GM20431 (cell line): ENCODE measurements around the gene FNBP1.

ENCODE experiments used
- in situ Hi-C: fragments of 300-500 bp; cut with MseI, MboI; formaldehyde crosslinking; loops from one replicate; pipeline ENCODE4 v1.15.0; 2020; ENCODE audit warnings: low sequenced_read_pairs; ENCODE audit not compliant: unreplicated experiment

The FNBP1 gene

DNA sequence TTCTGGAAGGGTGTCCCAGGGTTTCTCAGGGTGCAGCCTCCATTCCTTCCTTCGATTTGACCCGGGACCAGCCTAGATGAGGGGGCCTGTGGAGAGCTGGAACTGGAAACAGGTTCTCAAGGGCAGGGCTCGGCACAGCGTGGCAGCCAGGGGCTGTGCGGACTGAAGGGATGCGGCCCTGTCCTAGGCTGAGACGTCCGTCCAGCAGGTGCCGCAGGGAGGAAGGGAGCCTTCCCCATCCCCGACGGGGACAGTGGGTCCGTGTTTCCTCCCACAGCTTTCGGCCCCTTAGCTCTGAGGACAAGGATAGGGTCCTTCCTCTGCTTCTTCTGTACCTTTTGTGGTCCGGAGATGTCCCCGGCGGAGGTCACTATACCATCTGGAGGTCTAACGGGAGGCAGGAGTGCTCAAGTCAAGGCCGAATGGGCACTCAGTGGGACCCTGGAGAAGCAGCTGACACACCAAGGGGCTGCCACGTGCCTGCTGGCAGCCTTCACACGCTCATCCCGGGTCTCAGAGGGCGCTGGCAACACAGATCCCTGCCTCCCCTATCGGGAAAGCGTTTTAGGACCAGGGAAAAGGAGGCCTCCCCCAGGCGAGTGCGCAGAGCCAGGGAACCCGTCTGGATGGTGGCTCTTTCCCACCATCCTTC lies 157.8 kb downstream of the FNBP1 start:
- in situ Hi-C loops: no loop called here

GRCh38 chr9:129884220-129885017 lies 158.6 kb downstream of the FNBP1 start:
- in situ Hi-C loops: no loop called here

GRCh38 chr9:129881547-129882324 lies 161.3 kb downstream of the FNBP1 start:
- in situ Hi-C loops: no loop called here

GRCh38 chr9:129880654-129881546 lies 162.1 kb downstream of the FNBP1 start:
- in situ Hi-C loops: no loop called here

- in situ Hi-C loops: no loop called here
Observed at GRCh38 chr9:129879991-129880653, 162.9 kb downstream of the FNBP1 start.

- in situ Hi-C loops: no loop called here
Observed at GRCh38 chr9:129879103-129879699, 163.8 kb downstream of the FNBP1 start.

DNA sequence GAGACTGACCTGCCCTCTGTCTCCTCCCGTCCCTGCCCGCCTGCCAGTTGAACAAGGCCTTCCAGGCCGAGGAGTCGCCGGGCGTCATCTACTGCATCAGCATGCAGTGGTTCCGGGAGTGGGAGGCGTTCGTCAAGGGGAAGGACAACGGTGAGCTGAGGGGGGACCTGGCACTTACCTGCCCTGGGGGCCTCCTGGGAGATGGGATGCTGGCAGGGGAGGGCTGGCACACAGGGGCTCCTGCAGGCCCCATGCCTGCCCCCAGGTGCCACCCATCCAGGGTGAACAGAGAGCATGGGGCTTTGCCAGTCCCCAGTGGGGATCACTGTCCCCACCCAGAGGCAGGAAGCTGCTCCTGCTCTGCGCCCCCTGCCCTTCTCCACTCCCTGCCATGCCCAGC lies 164.7 kb downstream of the FNBP1 start:
- in situ Hi-C loops: no loop called here

GRCh38 chr9:129876815-129877214 lies 166.2 kb downstream of the FNBP1 start:
- in situ Hi-C loops: no loop called here

DNA sequence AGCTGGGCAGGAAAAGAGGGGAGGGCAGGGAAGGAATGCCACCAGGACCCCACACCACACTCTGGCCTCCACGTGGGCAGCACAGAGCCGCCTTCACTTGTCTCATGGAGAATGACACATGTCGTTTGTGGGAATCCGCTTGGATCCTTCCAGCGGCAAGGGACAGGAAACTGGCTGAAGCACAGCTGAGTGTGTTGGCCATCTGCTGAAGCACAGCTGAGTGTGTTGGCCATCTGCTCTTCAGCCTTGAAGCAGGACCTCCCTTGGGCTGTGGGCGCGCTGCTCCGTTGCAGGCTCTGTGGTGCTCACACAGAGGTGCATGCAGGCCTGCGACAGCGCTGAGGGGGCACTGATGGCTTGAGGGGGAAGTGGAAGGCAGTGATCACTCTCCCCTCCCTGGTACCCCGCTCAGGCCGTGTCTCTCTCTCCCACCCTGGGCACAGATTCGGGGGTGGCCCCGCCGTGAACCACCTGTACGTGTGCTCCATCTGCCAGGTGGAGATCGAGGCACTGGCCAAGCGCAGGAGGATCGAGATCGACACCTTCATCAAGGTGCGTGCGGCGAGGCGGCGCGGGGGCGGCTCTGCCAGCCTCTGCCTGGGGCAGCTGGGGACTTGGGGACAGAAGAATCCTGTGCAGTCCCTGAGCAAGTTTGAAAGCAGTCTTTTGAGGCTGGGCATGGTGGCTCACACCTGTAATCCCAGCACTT lies 167.1 kb downstream of the FNBP1 start:
- in situ Hi-C loops: no loop called here

- in situ Hi-C loops: no loop called here
Observed at GRCh38 chr9:129875181-129875611, 167.8 kb downstream of the FNBP1 start.

DNA sequence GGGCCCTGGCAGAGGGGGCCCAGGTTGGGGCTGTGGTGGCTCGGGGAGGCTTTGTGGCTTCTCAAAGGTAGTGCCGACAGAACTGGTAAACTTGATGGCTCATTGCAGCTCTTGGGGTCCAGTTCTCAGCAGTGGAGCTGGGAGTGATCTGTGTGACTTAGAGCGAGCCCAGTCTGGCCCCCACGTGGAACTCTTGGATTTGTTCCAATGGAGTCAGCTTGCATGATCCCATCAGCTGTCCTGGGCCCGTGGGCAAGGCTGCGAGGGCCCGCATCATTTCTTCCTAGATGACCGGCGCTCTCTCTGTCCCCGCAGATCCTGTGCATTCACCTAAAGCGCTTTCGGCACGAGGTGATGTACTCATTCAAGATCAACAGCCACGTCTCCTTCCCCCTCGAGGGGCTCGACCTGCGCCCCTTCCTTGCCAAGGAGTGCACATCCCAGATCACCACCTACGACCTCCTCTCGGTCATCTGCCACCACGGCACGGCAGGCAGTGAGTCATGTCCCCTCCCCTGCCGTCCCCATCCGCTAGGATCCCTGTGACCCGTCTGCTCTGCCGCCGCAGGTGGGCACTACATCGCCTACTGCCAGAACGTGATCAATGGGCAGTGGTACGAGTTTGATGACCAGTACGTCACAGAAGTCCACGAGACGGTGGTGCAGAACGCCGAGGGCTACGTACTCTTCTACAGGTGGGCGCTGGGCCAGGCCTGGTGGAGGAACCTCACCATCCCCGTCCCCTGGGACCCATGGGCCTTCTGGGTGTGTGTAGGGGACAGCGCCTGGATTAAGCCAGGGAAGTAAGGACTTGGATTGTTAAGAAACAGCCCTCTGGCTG lies 168.5 kb downstream of the FNBP1 start:
- in situ Hi-C loops: loop anchor here (25.0 kb wide), 1 partner anchor 363 kb away; no protein-coding TSS in a partner anchor

GRCh38 chr9:129873563-129874190 lies 169.3 kb downstream of the FNBP1 start:
- in situ Hi-C loops: loop anchor here (25.0 kb wide), 1 partner anchor 364 kb away; no protein-coding TSS in a partner anchor

GRCh38 chr9:129871046-129871445 lies 171.9 kb downstream of the FNBP1 start:
- in situ Hi-C loops: loop anchor here (25.0 kb wide), 1 partner anchor 366 kb away; no protein-coding TSS in a partner anchor

DNA sequence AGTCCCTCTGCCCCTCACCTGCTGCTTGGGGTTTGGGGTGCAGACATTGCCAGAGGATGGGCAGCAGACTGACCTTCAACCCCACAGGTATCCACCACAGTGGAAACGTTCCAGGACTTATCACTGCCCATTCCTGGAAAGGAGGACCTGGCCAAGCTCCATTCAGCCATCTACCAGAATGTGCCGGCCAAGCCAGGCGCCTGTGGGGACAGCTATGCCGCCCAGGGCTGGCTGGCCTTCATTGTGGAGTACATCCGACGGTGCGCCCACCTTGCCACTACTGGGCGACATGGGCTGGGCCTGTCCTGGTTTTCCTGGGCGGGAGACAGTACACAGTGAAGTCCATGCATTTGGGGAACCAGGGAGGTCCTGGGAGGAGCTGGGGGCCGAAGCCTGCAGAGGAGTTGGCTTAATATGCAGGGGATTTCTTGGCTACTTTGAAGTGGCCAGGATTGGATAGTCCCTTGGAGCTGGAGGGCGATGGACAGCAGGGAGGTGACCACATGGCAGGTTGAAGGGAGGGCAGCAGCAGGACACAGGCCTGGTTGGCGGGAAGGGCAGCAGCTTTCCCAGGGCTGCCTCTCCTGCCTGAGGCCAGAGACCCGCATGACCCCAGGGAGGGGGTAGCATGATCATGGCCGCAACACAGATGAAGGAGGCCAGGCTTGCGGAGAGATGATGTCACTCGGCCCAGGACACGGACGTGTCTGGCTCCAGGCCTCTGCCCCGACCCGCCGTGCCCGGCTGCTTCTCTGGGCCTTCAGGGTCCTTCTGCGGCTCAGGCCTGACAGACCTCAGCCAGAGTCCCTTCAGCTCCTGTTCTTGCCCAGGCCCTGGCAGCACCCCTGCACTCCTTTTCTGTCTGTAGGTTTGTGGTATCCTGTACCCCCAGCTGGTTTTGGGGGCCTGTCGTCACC lies 173.1 kb downstream of the FNBP1 start:
- in situ Hi-C loops: loop anchor here (25.0 kb wide), 1 partner anchor 367 kb away; no protein-coding TSS in a partner anchor

GRCh38 chr9:129868872-129869486 lies 174.0 kb downstream of the FNBP1 start:
- in situ Hi-C loops: loop anchor here (25.0 kb wide), 1 partner anchor 368 kb away; no protein-coding TSS in a partner anchor
